HG03439 (cell line): ENCODE measurements around the gene FCHSD1.

Experiments
- ATAC-seq: cut with Tn5 transposase; IDR thresholded peaks from one replicate; pipeline ENCODE4 v1.9.1; 2021; ENCODE audit warnings: mild to moderate bottlenecking, moderate library complexity; ENCODE audit not compliant: unreplicated experiment

Gene FCHSD1

DNA sequence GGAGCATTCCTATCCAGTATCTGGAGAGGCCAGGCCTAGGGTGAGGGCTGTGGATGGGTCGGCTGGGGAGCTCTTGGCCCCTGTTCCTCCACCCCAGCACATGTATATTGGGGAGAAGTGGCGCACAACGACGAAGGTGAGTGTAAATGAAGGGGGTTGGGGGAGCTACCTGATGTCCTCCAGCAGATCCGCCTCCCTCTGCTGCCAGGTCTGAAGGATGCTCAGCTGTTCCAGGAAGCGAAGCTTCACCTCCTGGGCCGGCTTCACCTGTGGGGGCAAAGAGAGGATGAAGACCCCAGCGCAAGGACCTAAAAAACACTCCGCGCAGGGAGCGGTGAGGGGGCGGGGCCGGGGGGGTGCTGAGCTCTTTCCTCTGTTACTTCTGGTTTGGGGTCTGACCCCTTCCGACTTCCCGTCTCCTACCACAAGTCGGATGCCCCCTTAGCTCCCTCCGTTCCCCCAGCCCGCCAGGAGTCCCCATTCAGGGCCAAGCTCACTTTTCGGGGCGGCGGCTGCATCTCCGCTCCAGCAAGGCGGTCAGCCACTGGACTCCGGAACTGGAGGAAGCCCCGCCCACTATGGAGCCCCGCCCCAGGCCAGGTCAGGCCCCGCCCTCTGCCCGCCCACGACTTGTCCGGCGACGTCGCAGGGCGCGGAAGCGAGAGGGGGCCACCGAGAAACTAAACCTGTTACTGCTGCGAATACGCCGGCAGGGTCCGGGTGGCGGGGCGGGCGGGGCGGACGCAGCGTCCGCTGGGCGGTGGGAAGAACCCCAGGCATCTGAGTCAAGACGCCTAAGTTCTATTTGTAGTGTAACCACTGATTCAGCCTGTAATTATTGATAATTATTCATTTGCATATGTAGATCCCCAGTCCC lies at the start of gene FCHSD1:
TSS of gene FCHSD1 (minus strand) at position 568 of the 877 bp plus-strand sequence. CDS start at position 518, 50 bp downstream.
- ATAC-seq, result peak; percentile 91

DNA sequence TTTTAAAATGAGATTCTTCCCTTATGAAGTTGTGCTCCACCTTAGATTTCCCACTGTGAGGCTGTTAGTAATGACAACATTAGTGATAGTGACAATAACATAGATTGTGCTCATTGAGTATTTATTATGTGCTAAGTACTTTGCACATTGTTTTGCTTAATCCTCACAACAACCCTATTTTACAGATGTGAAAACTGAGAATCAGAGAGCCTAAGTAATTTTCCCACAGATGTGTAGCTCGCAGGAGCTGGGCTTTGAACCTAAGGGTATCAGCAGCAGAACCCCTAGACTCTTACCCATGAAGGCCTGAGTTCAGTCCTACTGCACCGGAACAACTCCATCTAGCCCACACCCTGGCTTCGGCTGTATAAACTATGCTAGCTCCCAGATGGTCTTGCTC lies 46.4 kb upstream of the FCHSD1 start:
- no peak for ATAC-seq

DNA sequence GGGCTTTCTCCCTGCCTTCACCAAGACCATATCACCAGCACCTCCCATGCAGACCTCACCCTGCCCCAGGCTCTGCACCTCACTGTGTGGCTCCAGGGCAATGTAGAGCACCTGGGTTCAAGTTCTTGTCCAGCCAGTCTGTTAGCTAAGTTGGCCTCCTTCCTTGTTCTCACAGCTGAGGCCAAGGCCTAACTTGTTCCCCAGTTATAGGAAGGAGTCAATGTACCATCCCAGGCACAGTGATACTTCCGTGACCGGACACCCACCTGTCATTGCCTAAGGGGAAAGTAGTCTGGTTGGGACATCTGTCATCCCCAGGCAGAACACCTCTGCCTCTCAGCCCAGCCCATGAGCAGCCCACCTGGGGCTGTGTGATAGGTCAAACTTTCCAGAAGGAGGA lies 45.2 kb upstream of the FCHSD1 start:
- ATAC-seq, result no peak

DNA sequence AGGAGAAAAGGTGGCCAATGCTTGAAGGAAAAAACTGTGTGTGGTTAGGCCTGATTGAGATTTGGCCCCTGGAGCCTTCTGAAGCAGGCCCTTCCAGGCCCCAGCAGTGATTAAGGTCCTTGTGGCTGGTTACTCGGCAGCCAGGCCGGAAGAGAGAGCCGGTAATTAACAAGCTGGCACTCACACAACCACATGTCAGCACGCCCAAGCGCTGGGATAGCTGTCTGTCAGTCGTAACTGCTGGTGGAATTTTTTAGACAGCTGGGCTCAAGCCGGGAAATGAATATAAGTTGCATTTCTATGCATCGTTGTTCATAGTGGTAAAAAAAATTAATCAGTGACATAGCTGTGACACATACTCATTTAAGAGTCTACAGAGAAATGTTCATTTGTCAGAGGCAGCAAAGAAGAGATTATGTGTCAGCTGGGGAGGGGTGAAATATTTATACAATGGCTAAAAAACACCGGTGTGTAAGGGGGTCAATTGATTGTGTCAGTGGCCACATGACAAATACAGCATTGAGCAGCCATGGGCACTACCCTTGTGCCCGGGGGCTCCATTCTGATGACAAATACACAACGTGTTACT lies 44.5 kb upstream of the FCHSD1 start:
- ATAC-seq, result no peak

DNA sequence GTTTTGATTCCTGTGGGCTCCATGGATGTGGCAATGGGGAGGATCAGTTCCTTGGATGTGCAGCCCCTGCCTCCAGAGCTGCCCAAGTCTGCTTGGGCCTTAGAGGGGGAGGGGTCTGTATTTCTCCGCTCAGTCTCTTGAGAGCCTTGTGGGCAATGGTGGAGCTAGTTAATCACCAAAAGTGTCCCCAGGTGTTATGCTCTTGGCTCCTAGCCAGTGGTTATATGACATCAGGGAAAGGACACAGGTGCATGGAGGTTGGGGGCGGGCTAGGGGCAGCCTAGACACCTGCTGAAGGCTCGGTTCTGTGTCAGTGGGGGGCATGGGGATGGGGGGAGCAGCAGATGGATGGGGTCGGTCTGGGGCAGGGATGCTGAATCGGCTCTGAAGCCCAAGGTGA lies 43.3 kb upstream of the FCHSD1 start:
- ATAC-seq, result no peak

DNA sequence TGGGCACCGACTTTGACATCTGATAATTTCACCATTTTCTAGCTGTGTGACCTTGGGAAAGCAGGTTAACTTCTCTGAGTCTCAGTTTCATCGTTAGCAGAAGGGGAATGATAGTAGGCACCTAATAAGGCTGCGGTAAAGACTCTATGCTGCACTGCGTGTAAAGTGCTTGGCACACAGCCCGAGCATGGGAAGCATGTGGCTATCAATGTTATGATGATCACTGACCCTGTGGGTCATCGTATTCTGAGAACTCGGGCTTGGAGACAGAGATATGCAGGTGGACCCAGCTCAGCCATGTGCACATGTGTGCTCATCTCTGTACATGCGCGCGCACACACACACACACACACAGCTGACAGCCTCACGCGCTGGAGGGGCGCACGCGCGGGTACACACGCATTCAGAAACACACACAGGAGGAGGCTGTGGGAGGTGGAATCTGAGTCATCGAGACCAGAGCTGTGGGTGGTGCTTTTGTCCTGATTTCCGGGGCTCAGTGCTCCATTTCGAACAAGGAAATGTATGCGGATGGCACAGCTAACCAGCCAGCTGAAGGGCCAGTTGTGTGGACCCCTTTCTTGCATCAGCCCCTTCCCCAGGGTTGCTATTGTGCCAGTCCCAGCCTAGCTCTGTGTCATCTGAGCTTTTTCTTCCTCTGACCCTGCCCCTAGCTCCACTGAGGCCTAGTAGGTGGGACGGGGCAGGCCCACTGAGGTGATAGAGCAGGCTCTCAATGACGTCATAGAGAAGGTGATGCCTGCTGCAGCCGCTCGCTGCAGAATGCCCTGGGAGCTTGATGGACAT lies 41.9 kb upstream of the FCHSD1 start:
- ATAC-seq, result no peak

DNA sequence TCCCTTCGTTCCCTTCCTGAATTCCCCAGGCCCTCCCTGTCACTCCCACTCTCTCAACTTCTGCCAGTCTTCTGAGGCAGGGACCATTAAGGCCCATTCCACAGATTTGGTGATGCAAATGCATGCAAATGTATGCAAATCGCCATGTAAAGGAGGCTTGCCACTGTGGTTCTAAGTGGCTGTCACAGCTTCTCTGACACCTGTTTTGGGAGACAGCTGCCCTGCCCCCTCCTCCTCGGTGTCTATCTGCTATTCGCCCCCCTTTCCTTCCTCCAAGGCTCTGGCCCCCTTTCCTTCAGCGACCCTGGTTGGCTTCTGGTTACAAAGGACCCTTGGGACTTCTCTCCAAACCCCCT lies 41.3 kb upstream of the FCHSD1 start:
- no peak for ATAC-seq

DNA sequence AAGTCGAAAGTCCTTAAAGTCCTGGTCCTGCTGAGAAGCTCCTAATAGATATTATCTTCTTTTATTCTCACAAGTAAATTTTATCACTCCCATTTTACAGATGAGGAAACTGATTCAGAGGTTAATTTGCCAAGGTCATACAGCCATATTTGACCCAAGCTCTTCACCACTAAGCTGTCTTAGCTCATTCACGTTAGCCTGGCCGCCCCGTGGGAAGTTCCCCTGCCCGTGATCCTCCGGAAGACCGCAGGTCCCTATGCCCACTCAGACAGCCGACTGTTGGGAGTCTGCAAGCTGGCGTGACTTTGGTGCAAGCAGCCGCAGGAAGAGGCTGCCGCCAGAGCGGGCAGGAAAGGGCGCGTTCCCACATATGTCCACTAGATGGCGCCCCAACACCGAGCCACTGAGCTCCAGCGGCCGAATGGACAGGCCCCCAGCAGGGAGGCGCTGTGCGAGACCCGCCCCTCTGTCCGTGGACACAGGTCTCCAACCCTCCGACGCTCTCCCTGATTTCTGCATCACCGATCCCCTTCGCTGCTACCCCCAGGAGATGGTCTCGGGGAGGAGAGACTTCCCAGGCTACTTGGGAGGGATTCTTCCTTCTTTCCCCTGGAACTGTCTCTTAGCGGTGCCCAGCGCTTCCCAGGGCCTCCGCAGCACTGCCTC lies 40.8 kb upstream of the FCHSD1 start:
- peak; percentile 79 for ATAC-seq

DNA sequence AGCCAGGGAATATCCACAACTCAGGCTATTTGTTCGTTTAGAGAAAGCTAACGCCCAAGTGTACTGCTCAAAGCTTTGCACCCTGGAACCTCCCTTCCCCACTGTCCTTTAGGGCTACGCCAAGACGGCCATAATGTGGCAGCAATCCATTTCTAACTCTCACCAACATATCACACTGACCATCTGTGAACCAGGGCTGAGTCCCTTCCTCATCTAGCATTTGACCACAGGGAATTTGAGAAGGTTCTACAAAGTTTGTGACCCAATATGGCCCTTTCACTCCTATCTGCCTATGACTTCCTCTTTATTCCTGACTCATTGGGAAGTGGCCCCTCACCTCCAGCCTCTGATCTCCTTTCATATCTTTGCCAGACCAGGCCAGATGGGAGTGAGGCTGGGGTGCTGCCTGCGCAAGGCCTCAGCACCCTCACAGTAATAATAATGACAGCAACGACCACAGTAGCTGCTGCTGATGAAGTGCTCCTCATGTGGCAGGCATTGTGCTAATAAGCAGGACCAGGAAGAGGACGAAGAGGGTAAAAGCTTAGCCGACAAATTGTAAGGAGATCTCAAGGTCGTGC lies 40.2 kb upstream of the FCHSD1 start:
- no peak for ATAC-seq

DNA sequence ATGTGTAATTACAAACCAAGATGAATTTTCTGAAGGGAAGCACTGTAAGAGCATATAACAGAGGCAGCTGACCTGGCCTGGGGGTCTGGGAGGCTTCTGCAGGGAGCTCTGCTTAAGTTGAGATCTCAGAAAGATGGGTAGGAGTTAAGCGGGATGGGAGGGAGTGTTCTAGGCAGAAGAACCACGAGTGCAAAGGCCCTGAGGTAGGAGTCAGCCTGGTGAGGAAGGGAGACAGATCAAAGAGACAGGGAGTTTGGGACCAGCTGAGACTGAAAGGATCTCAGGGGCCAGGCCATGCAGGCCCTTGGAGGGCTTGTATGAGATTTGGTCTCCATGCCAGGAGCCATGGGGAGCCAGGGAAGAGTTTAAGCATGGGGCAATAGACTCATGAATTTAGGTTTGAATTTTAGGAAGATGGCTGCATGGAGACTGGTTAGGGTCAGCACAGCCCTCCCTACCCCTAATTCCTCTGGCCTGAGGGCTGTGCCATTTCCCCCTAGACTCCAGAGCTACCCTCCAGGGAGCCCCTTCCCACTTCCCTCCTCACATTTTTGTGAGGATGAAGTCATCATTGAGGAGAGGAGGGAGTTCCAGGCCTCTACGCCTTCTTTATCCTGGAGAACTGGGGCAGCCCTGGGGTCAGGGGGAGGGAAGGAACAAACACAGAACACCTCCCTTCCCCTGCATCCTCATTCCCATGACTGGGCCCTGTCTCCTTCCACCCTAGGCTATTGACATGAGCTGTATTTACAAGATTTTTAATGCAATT lies 35.6 kb upstream of the FCHSD1 start:
- ATAC-seq, result no peak

DNA sequence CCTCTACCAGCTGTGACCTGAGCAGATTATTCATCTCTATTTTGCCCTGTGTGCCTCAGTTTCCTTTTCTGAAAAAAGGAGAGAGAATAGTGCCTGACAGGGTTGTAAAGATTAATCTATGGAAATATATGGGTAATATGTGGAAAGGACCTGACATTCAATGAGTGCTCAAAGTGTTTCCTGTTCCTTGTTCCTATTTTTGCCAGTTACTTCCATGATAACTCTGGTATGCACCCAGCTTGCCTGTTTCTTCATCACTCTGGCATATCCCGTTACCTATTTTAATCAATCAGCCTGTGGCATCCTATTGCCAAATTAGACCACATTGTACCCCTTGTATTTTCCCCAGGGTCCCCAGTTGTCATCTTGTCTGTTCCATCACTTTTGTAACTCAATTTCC lies 34.4 kb upstream of the FCHSD1 start:
- ATAC-seq, result no peak

DNA sequence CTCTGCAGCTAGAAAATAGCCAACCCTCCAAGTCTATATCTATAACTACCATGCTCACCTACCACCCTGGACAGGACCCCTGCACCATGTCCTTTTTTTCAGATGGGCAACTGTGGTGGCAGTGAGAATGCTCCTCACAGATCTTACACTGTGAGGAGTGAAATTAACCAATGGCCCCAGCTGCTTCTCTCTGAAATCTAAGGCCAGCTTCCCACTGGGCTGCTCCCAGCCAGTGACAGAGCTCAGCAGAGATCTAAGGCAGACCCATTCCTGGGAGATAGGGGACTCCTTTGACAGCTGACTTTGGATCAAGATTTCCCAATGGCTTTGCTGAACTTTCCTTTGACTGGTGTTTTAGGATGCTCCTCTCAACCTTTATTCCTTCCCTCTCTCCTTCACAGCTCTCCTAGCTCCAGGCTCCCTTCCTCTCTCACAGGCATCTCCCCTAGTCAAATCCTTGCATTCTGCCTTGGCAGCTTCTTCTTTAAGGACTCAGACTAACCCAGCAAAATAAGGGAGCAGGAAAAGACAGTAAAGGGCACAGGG lies 32.5 kb upstream of the FCHSD1 start:
- no peak for ATAC-seq

DNA sequence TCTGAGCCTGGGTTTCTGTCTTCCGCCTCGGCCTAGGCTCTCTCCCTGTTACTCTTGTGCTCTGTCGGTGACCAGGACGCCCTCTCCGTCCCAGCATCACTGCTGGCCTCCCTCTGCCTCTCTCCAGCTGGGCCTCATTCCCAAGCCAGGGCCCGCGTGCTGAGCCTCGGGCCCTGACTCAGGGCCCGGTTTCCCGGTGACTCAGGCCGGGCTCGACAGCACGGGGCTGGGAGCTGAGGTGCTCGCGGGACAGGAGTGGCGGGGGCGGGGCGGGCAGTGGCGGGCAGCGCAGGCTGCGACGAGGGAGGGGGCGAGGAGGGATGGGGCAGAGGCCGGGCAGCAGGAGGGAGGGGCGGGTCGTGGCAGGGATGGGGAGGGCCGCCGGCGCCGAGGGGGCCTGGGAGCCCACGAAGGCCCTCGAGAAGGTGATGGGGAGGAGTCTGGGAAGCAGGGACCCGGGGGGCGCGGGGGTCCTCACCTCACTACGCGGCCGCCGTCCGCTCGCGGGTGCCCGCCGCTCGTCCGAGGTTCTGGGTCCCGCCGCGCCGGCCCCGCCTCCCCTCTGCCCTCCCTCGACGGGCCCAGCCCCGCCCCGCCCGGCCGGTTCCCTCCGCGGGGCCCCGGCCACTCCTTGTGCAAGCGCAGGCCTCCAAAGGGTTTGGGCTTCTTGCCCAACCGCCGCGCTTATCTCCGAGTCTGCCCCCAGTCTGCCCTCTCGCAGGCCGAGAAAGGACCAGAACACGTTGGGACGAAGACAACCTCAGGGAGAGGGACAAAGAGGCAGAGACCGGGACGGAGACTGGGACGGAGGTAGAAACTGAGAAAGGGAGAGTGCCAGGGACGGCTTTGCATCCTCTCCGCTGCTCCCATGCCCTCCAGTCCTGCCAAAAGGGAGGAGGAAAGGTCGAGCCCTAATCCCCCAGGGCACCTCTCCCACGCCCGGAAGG lies 30.8 kb upstream of the FCHSD1 start, which contains the start of gene ARAP3:
TSS of gene ARAP3 (minus strand) at position 536 of the 947 bp plus-strand sequence. CDS start 1,744 bp downstream, outside the sequence.
- no peak for ATAC-seq

DNA sequence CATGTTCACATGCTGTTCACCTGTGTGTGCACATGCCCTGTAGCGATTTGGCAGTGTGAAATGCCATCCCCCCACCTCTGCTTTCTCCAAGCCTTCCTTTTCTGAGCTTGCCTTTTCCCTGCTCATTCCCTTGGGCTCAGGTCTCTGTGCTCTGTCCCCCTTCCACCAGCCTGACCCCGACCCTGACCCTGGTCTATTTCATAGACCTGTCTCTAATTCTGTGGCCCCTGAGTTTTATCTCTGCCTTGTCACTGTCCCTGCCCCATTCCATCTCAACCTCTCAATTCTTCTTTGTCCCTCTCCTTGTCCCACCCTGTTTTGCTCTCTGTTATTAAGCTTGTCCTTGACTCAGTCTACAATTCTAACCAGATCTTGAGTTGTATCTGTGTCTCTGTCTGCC lies 30.1 kb upstream of the FCHSD1 start:
- no peak for ATAC-seq

DNA sequence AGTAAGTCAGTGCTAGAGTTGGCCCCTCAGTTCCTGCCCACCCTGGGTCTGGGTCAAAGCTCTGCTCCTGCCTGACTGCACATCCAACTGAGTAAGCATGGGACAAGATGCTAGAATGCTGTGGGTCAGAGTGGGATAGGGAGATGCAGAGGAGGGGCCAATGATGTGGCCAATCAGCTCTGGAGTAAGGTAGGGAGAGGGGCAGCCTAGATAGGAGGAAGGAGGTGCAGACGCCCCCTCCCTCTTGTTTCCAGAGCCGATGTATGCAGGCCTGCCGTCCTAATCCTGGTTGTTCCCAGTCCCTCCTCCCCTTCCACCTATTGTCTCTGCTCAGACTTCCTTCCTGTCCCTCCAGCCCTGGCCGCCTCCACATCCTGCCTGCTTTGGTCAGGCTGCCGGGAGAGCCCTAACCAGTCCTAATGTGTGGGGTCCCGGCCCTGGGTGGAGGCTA lies 29.6 kb upstream of the FCHSD1 start:
- ATAC-seq, result no peak

DNA sequence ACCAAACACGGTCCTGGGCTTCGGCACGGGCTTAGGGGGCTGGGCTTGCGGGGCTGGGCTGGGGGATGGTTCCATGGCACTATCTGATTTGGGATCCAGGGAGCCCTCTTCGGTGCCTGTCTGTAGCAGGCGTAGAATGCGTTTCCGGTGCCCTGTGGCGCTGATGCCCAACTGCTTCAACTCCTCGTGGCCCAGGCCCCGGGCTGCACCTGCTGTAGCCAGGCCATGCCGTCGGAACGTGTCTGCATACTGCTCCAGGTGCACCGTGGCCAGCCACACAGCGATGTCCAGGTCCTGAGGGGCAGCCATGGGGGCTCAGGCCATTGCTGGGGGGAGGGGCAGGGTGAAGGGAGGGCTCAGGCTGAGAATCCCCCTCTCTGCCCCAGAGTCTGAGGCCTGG lies 29.0 kb upstream of the FCHSD1 start:
- no peak for ATAC-seq

DNA sequence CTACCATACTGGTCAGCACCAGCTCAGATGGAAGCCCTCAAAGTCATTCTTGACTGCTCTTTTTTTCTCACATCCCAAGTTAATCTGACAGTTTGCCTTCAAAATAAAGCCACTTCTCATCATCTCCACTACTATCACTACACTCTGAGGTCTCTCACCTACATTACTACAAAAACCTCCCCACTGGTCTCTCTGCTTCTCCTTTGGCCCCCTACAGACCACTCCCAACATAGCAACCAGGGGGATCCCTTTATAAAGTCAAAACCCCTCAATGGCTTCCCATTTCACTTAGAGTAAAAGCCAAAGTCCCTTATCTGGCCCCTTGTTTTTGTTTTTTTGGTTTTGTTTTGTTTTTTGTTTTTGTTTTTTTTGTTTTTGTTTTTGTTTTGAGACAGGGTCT lies 26.2 kb upstream of the FCHSD1 start:
- no peak for ATAC-seq

DNA sequence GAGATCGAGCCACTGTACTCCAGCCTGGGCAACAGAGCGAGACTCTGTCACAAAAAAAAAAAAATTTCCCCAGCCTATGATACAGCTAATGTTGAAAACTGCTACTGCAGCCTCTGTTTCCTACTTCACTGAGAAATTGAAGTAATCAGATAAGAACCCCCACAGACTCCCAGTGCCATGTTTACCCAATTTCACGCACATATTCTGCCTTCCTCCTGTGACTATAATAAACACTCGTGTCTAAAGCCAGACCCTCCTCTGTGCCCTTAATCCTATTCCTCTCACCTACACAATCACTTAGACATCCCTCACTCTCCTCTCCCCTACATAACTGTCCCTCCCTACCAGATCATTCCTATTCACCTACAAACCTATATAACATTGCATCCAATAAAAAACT lies 24.5 kb upstream of the FCHSD1 start:
- no peak for ATAC-seq

DNA sequence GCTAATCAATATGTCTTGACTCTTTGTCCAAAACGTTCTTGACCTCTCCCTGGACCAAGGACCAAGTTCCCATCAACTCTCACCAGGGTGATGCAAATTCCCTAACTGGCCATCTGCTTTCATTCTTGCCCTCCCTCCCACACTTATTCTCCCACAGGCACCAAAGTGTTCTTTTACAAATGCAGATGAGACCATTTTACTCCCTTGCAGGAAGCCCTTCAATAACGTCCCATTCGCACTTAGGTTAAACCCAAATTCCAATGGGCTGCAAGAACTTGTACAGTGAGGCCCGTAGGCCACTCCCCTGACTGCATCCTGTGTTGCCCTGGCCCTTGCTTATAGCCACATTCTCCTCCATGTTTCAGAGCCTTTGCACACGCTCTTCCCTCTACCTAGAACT lies 23.5 kb upstream of the FCHSD1 start:
- no peak for ATAC-seq
